Measurements from ENCODE around the gene NNMT.

The NNMT gene

DNA sequence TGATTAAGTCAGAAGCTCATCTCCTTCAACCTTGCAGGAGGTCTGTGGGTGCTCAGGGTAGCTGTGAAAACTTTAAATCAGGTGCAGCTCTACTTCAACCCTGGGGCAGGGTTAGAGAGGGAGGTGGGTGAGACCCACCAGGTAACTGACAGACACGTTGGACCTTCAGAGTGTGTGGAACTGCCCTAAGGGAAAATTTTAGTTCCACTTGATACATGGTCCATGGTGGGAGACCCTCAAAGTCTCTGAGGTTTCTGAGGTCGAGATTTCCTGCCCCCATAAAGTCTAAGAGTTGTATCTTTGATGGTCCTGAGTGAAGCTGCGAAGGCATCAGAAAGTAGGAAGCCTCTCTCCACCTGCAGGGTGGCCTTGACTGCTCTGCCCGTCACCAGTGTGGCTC lies 23.9 kb upstream of the NNMT start:
- no peak overlapping the region for H3K4me3 ChIP-seq (ENCODE audit: low read length)
- DNase-seq (ENCODE audit: low read depth), result no peak
- no peak for TF ChIP-seq CTCF (IDR thresholded peaks at IDR 0.05; ENCODE audit: insufficient read depth, low read depth, low read length, missing control alignments)

DNA sequence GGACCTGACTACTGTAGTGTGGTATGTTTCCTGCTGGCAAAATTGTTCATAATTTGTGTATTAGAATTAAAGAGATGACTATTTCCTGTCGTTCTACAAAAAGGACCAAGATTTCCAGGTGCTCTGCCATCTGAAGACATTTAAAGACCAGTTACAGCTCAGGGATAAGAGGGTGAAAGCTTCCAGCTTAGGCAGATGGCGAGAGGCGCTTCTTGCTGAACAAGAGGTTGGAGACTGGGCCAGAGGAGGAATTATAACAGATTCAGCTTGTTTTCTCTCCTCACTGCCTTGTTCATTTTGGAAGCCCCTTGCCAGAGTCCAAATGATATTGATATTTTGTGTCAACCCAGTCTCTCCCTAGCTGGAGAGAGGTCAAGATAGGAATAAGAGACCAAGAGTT lies 23.1 kb upstream of the NNMT start:
- no peak for TF ChIP-seq CTCF (IDR thresholded peaks at IDR 0.05; ENCODE audit: insufficient read depth, low read depth, low read length, missing control alignments)
- no peak for DNase-seq (ENCODE audit: low read depth)

DNA sequence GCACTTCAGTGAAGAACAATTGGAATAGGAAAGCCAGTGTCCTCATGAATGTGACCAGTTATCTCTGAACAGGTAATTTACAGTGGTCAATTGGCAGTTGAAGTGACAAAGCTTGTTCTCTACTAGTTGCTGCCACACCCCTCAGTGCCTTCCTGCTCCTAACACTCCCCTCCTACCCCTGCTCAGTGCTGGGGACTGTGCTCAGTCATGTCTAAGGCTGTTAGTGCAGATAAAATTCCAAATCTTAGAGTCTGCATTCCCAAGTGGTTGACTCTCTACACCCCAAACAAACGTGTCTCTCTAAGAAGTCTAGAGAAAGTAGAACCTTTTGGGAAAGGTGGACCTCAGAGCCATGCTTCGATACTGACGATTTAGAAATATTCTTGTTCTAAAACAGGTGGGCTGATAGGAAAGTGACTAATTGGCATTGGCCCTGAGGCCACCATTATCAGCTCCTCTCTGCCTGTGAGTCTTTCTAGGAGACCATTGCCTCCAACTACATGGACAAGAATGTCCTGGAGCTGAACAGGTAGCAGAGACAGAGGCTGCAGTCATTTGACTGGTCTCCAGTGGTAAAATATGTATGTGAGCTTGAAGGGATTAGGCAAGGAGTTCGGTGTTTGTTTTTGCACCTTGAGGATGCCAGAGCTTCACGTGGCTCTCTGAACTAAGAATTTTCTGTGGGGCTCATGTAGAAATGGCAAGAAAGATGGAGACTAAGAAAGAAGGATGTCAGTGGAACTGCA lies 22.1 kb upstream of the NNMT start:
- no peak for DNase-seq (ENCODE audit: low read depth)
- no peak overlapping the region for H3K4me3 ChIP-seq (ENCODE audit: low read length)
- TF ChIP-seq CTCF (IDR thresholded peaks at IDR 0.05; ENCODE audit: insufficient read depth, low read depth, low read length, missing control alignments), result no peak

More for the DNA sequence above, 23.1 kb upstream of the NNMT start:
- no peak overlapping the region for H3K4me3 ChIP-seq (ENCODE audit: low read length)

DNA sequence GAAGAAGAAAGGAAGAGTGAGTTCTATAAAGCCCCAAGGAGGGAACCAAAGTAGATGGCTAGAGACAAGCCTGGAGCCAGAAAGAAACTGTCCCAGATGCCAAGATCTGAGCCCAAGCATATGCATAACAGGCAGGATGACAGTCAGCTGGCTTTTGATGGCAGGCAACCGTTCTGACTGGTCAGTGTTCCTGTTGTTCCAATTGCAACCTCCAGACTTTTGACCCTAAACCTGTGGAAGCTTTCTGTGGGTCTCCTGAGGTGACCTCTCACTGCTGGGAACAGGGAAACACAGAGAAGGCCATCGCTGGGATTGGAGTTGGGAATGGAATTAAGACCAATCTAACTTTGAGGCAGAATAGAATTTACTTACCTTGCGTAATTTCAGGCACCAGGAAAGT lies 21.6 kb upstream of the NNMT start:
- TF ChIP-seq CTCF (IDR thresholded peaks at IDR 0.05; ENCODE audit: insufficient read depth, low read depth, low read length, missing control alignments), result no peak
- DNase-seq (ENCODE audit: low read depth), result no peak
- no peak overlapping the region for H3K4me3 ChIP-seq (ENCODE audit: low read length)

GRCh38 chr11:114275280-114275679 lies 20.9 kb upstream of the NNMT start:
- DNase-seq (ENCODE audit: low read depth), result no peak

GRCh38 chr11:114276077-114276476 lies 20.1 kb upstream of the NNMT start:
- H3K4me3 ChIP-seq (ENCODE audit: low read length), result no peak overlapping the region
- no peak for TF ChIP-seq CTCF (IDR thresholded peaks at IDR 0.05; ENCODE audit: insufficient read depth, low read depth, low read length, missing control alignments)
- DNase-seq (ENCODE audit: low read depth), result no peak

More at GRCh38 chr11:114275280-114275679, 20.9 kb upstream of the NNMT start:
- no peak for TF ChIP-seq CTCF (IDR thresholded peaks at IDR 0.05; ENCODE audit: insufficient read depth, low read depth, low read length, missing control alignments)
- H3K4me3 ChIP-seq (ENCODE audit: low read length), result no peak overlapping the region
